ENCODE results near the gene FHOD3.

FHOD3 gene

GRCh38 chr18:36265015-36265414, 32.5 kb upstream of the FHOD3 start:
- no peak overlapping the region for H3K4me3 ChIP-seq (ENCODE audit: low read depth, low read length)
- no peak for TF ChIP-seq CTCF (IDR thresholded peaks at IDR 0.05; ENCODE audit: borderline replicate concordance, insufficient read depth, low read depth, low read length)

- no peak for TF ChIP-seq CTCF (IDR thresholded peaks at IDR 0.05; ENCODE audit: borderline replicate concordance, insufficient read depth, low read depth, low read length)
- no peak overlapping the region for H3K4me3 ChIP-seq (ENCODE audit: low read depth, low read length)
These were observed 28.4 kb upstream of the FHOD3 start for GRCh38 chr18:36269157-36269556.

- TF ChIP-seq CTCF (IDR thresholded peaks at IDR 0.05; ENCODE audit: borderline replicate concordance, insufficient read depth, low read depth, low read length), result no peak
- no peak overlapping the region for H3K4me3 ChIP-seq (ENCODE audit: low read depth, low read length)
These were observed 26.4 kb upstream of the FHOD3 start for GRCh38 chr18:36271153-36271552.

GRCh38 chr18:36273347-36273746, 24.2 kb upstream of the FHOD3 start:
- no peak overlapping the region for H3K4me3 ChIP-seq (ENCODE audit: low read depth, low read length)
- TF ChIP-seq CTCF (IDR thresholded peaks at IDR 0.05; ENCODE audit: borderline replicate concordance, insufficient read depth, low read depth, low read length), result no peak

GRCh38 chr18:36274083-36274715, 23.3 kb upstream of the FHOD3 start:
- no peak overlapping the region for H3K4me3 ChIP-seq (ENCODE audit: low read depth, low read length)
- no peak for TF ChIP-seq CTCF (IDR thresholded peaks at IDR 0.05; ENCODE audit: borderline replicate concordance, insufficient read depth, low read depth, low read length)

- no peak overlapping the region for H3K4me3 ChIP-seq (ENCODE audit: low read depth, low read length)
- no peak for TF ChIP-seq CTCF (IDR thresholded peaks at IDR 0.05; ENCODE audit: borderline replicate concordance, insufficient read depth, low read depth, low read length)
These were observed 22.0 kb upstream of the FHOD3 start for GRCh38 chr18:36275561-36275960.

- no peak overlapping the region for H3K4me3 ChIP-seq (ENCODE audit: low read depth, low read length)
- no peak for TF ChIP-seq CTCF (IDR thresholded peaks at IDR 0.05; ENCODE audit: borderline replicate concordance, insufficient read depth, low read depth, low read length)
These were observed 18.5 kb upstream of the FHOD3 start for GRCh38 chr18:36279001-36279400.

Data from GM12875 (cell line).